Gastrocnemius medialis (tissue), 4 donors: Measurements from ENCODE around the gene TRNT1. TPM values are rescaled to one million over a fixed set of nuclear protein-coding genes. Genes with fewer than 3 reads are reported as not detected.
A peak's percentile ranks its signal among the peaks of the same experiment; 100 is the strongest.

Experiments used
- ATAC-seq, 2 donors: fragments of 150-250 bp; one replicate each; pipeline ENCODE4 v1.9.1; 2016
- DNase-seq, 2 donors: peaks; one replicate each; pipeline ENCODE4 v3.0.0-alpha.2; 2019
- H3K27ac ChIP-seq, 4 donors: fragments of 200-600 bp; sonication (generic); 1 replicate in 1 of 4; 2 replicates in 3 of 4; pipeline ENCODE4 v1.5.1; 2016 to 2018; ENCODE audit warnings: mild to moderate bottlenecking in 2 of 4, moderate library complexity in 1 of 4
- H3K27me3 ChIP-seq, 3 donors: fragments of 200-600 bp; sonication (generic) in 2 of 3; 1 replicate in 1 of 3; 2 replicates in 2 of 3; pipeline versions ENCODE4 v1.5.1 to v1.6.0; 2016 to 2019; ENCODE audit warnings: mild to moderate bottlenecking in 1 of 3, moderate library complexity in 1 of 3
- H3K36me3 ChIP-seq, 2 donors: fragments of 200-600 bp; sonication (generic) in 1 of 2; one replicate each; pipeline ENCODE4 v1.5.1; 2017 to 2018
- H3K4me1 ChIP-seq, 2 donors: fragments of 200-600 bp; sonication (generic) in 1 of 2; one replicate each; pipeline ENCODE4 v1.5.1; 2016 to 2017; ENCODE audit warnings: mild to moderate bottlenecking in 2 of 2
- H3K4me3 ChIP-seq, 4 donors: fragments of 200-600 bp; sonication (generic) in 3 of 4; 1 replicate in 1 of 4; 2 replicates in 3 of 4; pipeline ENCODE4 v1.5.1; 2016 to 2019; ENCODE audit warnings: mild to moderate bottlenecking in 2 of 4
- H3K9me3 ChIP-seq, 3 donors: fragments of 200-600 bp; sonication (generic) in 2 of 3; 1 replicate in 1 of 3; 2 replicates in 2 of 3; pipeline ENCODE4 v1.5.1; 2016 to 2019
- CTCF ChIP-seq, 5 experiments: fragments of 450-650 bp in 3 of 5; fragments of 200-600 bp in 2 of 5; sonication (generic) in 2 of 5; IDR thresholded peaks in 4 of 5; conservative IDR thresholded peaks in 1 of 5; 1 replicate in 4 of 5; 2 replicates in 1 of 5; pipeline ENCODE4 v1.5.1; 2016 to 2019; ENCODE audit warnings: antibody characterized with exemption in 5 of 5, mild to moderate bottlenecking in 3 of 5, moderate library complexity in 3 of 5
- POLR2A ChIP-seq, 2 donors: fragments of 450-650 bp; IDR thresholded peaks; one replicate each; pipeline ENCODE4 v1.6.1; 2017; ENCODE audit warnings: antibody characterized with exemption in 2 of 2, mild to moderate bottlenecking in 2 of 2, moderate library complexity in 2 of 2
- in situ Hi-C, 4 donors: fragments of 200-750 bp; cut with MboI; loops; one replicate each; pipeline versions ENCODE4 v1.15.0 to v1.8.0; 2017; ENCODE audit warnings: low sequenced_read_pairs in 4 of 4
- intact Hi-C: fragments of 100-400 bp; cut with DNase I; formaldehyde crosslinking; loops from one replicate; pipeline ENCODE4 v1.15.1; 2023; ENCODE audit warnings: low total_unique reads
- total RNA-seq, 4 donors: library from RNA; depleted of rRNA; stranded (reverse); fragments of >200 nt; gene quantifications; one replicate each; pipeline versions ENCODE4 v1.1.0 to v1.2.3, GENCODE V29; 2016

TRNT1 gene
- total RNA-seq, 4 donors from 2014 or later: 2.7 to 9.6 (median 7.3) TPM

GRCh38 chr3:3117651-3118050, 9.1 kb upstream of the TRNT1 start:
- Histone ChIP-seq H3K27me3 (no peaks in the 10 kb centered on the region), H3K4me3 (no peak overlapping the region), H3K4me1 (no peaks in the 10 kb centered on the region), H3K36me3 (no peaks in the 10 kb centered on the region), H3K9me3 (no peaks in the 10 kb centered on the region), H3K27ac (no peak overlapping the region)
- no peak for DNase-seq
- in situ Hi-C loops: no loop called here
- no peak for ATAC-seq
- intact Hi-C loops: no loop called here
- TF ChIP-seq CTCF (IDR thresholded peaks at IDR 0.05 in 4 of 5, conservative IDR thresholded peaks at IDR 0.05 in 1 of 5) (no peak), POLR2A (IDR thresholded peaks at IDR 0.05) (no peak)

- Histone ChIP-seq H3K4me3 (no peak overlapping the region), H3K27ac (no peak overlapping the region), H3K27me3 (no peaks in the 10 kb centered on the region), H3K9me3 (no peaks in the 10 kb centered on the region), H3K4me1 (no peaks in the 10 kb centered on the region), H3K36me3 (no peaks in the 10 kb centered on the region)
- TF ChIP-seq POLR2A (IDR thresholded peaks at IDR 0.05) (no peak), CTCF (IDR thresholded peaks at IDR 0.05 in 4 of 5, conservative IDR thresholded peaks at IDR 0.05 in 1 of 5) (no peak)
- in situ Hi-C loops (no loop called here), intact Hi-C loops (no loop called here)
- ATAC-seq (no peak), DNase-seq (no peak)
These were observed 7.3 kb upstream of the TRNT1 start for GRCh38 chr3:3119393-3119851.

- peak overlapping the region; percentile 75 to 97 (median 90) for H3K4me3 ChIP-seq
- no peak for TF ChIP-seq CTCF (IDR thresholded peaks at IDR 0.05 in 4 of 5, conservative IDR thresholded peaks at IDR 0.05 in 1 of 5)
- TF ChIP-seq POLR2A (IDR thresholded peaks at IDR 0.05): no peak
- ATAC-seq: no peak
- H3K36me3 ChIP-seq: peaks cover 0 to 23% of the 10 kb centered on the region in 2 donors
- in situ Hi-C loops (no loop called here), intact Hi-C loops (loop anchor here (2.0 kb wide), 1 partner anchor 53 kb away; the partner anchor contains the start of gene CRBN)
- no peak for DNase-seq
- H3K27ac ChIP-seq: peak overlapping the region; percentile 90 to 96 (median 94)
- no peaks in the 10 kb centered on the region for H3K9me3 ChIP-seq
- H3K27me3 ChIP-seq: no peaks in the 10 kb centered on the region
- peaks cover 7 to 11% of the 10 kb centered on the region in 2 donors for H3K4me1 ChIP-seq
These were observed 763 bp upstream of the TRNT1 start for GRCh38 chr3:3125977-3126376.

GRCh38 chr3:3127432-3128010, 781 bp downstream of the TRNT1 start:
- intact Hi-C loops (loop anchor here (2.0 kb wide), 1 partner anchor 51 kb away; the partner anchor contains the start of gene CRBN), in situ Hi-C loops (no loop called here)
- DNase-seq: no peak

More at GRCh38 chr3:3127432-3128010, 781 bp downstream of the TRNT1 start:
- Histone ChIP-seq H3K4me3 (peak overlapping the region; percentile 75 to 97 (median 90)), H3K9me3 (no peaks in the 10 kb centered on the region), H3K27me3 (no peaks in the 10 kb centered on the region), H3K36me3 (peaks cover 0 to 28% of the 10 kb centered on the region in 2 donors), H3K4me1 (peaks cover 7 to 11% of the 10 kb centered on the region in 2 donors), H3K27ac (peak overlapping the region; percentile 90 to 96 (median 94))
- TF ChIP-seq POLR2A (IDR thresholded peaks at IDR 0.05) (no peak), CTCF (IDR thresholded peaks at IDR 0.05 in 4 of 5, conservative IDR thresholded peaks at IDR 0.05 in 1 of 5) (no peak)
- peak in 1 of 2 donors; percentile 12 for ATAC-seq
